NCI-H774 (cell line): ENCODE results near the gene ECM2.

Experiments
- DNase-seq: peaks from one replicate; lab custom pipeline; 2025; lab: John Stamatoyannopoulos, UW

Gene ECM2

GRCh38 chr9:92467041-92467440 is 68.7 kb downstream of the ECM2 start:
- DNase-seq, result no peak

GRCh38 chr9:92463984-92464383 is 71.8 kb downstream of the ECM2 start:
- no peak for DNase-seq

- DNase-seq, result no peak
These were observed 72.4 kb downstream of the ECM2 start for GRCh38 chr9:92463387-92463786.

GRCh38 chr9:92457576-92457975 is 78.2 kb downstream of the ECM2 start:
- DNase-seq, result no peak

- DNase-seq, result no peak
These were observed 80.6 kb downstream of the ECM2 start for GRCh38 chr9:92455217-92455616.

- DNase-seq, result no peak
These were observed 89.3 kb downstream of the ECM2 start for GRCh38 chr9:92446536-92446935.
